Fibroblast of mammary gland (primary cell): Measurements from ENCODE around the gene DGKB.

Experiments
- DNase-seq: peaks from one replicate; pipeline ENCODE4 v3.0.0-alpha.2; 2010; ENCODE audit warnings: low read depth
- H3K4me3 ChIP-seq: 2 replicates; pipeline ENCODE4 v1.5.1; 2011; ENCODE audit warnings: low read depth, mild to moderate bottlenecking, low read length, moderate library complexity; ENCODE audit not compliant: control insufficient read depth
- TF ChIP-seq, protein P1 (sequence below): conservative IDR thresholded peaks from 2 replicates; pipeline ENCODE4 v1.5.1; 2011; ENCODE audit warnings: low read depth, low read length, inconsistent platforms; ENCODE audit not compliant: control insufficient read depth, insufficient read depth

Gene DGKB

DNA sequence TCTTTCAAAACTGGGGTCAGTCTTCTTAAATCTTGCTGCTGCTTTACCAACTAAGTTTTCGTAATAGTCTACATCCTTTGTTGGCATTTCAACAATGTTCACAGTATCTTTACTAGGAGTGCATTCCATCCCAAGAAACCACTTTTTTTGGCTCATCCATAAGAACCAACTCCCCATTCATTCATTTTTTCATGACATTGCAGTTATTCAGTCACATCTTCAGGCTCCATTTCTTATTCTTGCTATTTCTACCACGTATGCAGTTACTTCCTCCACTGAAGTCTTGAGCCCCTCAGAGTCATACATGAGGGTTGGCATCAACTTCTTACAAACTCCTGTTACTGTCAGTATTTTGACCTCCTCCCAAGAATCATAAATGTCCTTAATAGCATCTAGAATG is 392.3 kb downstream of the DGKB start:
- DNase-seq = no peak
- H3K4me3 ChIP-seq = no peak overlapping the region
- TF ChIP-seq, protein P1, sequence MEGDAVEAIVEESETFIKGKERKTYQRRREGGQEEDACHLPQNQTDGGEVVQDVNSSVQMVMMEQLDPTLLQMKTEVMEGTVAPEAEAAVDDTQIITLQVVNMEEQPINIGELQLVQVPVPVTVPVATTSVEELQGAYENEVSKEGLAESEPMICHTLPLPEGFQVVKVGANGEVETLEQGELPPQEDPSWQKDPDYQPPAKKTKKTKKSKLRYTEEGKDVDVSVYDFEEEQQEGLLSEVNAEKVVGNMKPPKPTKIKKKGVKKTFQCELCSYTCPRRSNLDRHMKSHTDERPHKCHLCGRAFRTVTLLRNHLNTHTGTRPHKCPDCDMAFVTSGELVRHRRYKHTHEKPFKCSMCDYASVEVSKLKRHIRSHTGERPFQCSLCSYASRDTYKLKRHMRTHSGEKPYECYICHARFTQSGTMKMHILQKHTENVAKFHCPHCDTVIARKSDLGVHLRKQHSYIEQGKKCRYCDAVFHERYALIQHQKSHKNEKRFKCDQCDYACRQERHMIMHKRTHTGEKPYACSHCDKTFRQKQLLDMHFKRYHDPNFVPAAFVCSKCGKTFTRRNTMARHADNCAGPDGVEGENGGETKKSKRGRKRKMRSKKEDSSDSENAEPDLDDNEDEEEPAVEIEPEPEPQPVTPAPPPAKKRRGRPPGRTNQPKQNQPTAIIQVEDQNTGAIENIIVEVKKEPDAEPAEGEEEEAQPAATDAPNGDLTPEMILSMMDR = no peak

DNA sequence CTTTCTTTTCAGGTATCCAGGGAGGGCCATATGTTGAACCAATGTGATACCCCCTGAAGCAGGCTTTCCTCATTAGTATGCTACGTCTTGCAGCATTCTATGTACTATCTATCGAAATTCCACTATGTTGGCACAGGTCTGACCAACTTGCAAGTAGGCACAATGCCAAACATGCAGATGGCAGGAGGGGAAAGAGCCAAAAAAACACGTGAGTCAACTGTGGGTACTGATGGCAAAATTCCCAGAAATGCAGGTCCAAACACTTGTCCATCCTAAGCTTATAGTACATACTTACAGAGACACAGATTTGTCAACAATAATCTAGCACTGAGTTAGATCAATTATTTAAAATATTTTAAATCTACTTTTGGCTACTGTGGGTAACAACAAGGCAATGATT is 394.9 kb downstream of the DGKB start:
- no peak overlapping the region for H3K4me3 ChIP-seq
- DNase-seq = peak; percentile 66
- TF ChIP-seq, protein P1 = no peak

DNA sequence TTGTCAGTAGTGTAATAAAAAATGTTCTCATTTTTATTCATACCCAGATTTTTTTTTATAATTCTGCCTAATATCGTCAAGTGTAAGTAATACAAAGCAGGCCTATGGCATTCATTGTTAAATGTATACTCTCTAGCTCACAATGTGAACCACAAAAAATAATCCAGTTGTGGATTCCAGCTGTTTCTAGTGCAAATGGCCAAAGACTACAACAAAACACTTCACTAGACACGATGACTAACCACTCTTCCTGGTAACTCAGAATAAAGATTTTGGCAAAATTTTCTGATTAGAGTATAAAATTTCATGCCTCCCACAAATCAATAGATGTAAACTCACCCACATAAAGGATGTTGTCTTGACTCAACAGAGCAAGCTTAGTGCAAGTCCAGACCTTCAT is 396.6 kb downstream of the DGKB start:
- TF ChIP-seq, protein P1 = no peak
- H3K4me3 ChIP-seq = no peak overlapping the region
- peak; percentile 4 for DNase-seq

DNA sequence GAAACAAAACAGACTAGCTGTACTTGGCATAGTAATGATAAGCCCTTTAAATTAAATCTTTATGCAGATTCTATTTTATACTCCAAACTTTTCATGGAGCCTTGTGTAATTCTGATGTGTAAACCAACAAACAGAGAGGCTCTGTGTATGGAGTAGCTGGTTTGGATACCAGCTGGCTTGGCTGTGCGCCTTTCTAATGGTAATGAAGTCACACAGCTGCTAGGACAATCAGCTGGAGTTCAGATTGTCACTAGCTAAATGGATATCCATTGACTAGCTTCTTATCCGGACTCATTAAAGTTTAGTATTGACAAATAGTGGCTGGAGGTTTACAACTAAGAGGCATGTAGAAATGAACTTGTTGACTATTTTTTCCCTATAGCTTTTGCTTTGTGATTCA is 398.4 kb downstream of the DGKB start:
- no peak overlapping the region for H3K4me3 ChIP-seq
- TF ChIP-seq, protein P1 = no peak
- no peak for DNase-seq

DNA sequence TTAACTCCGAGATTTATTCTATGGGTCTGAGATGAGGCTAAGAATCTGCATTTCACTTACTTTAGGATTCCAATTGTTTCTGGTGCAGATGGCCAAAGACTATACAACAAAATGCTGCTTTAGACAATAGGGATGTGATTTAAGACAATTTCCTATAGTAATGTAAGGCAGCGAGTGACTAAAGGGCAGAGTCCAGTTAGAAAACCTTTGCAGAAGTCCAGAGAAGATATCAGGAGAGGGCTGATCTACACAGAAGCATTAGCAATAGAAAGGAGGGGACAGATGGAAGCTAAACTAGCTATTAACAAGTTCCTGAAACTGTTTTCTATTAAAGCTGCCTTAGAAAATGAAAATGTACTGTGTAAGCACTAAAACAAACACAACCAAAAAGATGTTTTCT is 398.9 kb downstream of the DGKB start:
- TF ChIP-seq, protein P1 = no peak
- no peak for DNase-seq

DNA sequence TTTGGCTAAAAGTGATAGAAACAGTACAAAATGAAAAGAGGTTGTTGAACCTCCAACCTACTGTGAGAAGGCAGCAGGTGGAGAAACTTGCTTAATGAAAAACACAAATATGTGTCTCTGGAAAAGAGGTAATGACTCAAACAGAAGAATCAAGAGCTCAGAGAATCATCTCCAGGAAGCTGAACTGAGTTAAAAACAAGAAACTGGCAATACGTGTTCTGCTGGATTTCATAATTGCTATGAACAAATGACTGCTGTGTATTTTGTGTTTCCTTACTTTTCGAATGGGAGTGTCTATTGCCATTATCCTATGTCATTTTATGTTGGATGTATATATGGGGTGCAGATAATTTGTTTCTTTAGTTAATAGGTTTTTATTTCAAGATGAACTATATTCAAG is 401.1 kb downstream of the DGKB start:
- TF ChIP-seq, protein P1 = no peak
- no peak overlapping the region for H3K4me3 ChIP-seq
- no peak for DNase-seq

More for the DNA sequence above, 398.9 kb downstream of the DGKB start:
- no peak overlapping the region for H3K4me3 ChIP-seq

DNA sequence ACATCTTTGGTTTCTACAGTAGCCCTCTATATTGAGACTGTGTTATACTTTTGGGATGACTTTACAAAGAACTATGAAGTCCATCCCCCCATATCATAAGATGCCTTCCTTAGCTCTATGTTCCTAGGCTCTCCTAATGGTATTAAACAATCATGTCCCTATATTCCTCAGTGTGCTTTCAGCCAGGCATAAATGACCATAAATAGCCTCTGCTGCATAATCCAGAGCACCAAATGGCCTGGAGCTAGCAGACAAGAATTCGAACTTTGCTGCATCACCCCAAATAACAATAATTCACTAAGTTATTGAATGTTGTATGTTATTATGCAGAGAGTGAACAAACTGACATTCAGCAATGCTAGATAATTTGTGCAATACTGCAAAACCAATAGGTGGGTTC is 405.2 kb downstream of the DGKB start:
- DNase-seq = no peak
- TF ChIP-seq, protein P1 = no peak
- no peak overlapping the region for H3K4me3 ChIP-seq
